ENCODE data around the gene JKAMP.
A peak's percentile ranks its signal among the peaks of the same experiment; 100 is the strongest.
"Not testable (repeated sequence)": the region's sequence is repeated elsewhere in the genome, so short reads cannot be mapped to it uniquely, and the experiment has no call there.

JKAMP gene, protein sequence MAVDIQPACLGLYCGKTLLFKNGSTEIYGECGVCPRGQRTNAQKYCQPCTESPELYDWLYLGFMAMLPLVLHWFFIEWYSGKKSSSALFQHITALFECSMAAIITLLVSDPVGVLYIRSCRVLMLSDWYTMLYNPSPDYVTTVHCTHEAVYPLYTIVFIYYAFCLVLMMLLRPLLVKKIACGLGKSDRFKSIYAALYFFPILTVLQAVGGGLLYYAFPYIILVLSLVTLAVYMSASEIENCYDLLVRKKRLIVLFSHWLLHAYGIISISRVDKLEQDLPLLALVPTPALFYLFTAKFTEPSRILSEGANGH

DNA sequence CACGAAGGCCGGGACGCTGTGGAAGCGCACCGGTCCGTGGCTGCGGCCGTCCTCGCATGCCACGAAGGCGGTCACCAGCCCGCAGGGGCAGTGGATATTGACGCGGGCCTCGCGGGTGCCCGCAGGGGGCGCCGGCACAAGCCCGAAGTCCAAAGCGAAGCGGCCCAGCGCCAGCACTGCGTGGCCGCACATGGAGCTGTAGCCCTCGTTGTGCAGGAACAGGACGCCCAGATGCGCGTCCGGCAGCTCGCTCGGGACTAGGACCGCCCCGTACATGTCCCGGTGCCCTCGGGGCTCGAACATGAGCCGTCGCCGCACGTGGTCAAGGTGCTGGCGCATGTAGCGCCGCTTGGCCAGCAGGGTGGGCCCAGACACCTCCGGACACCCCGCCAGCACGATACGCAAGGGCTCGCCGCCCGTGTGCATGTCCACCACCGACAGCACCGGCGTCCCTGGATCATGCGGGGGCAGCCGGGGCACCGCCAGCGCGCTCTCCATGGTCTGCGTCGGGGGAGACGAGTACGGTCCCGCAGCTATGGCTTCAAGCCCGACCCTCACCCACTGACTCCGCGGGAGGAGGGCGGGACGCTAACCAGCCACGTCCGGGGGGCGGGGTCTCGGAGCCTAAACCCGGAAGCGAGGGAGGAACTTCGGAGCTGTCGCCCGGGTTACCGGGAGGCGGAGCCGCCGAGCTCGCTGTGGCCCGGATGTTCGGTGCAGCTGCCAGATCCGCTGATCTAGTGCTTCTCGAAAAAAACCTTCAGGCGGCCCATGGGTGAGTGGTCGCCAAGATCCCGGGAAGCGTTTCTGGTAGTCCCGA is at the start of gene JKAMP, which contains the start of gene L3HYPDH:
Gene JKAMP (plus strand): TSS at position 699 of the 820 bp plus-strand sequence. CDS start 73 bp downstream, at position 772.
Gene L3HYPDH (minus strand): TSS at position 590 of the 820 bp plus-strand sequence. CDS start 92 bp downstream, at position 498.
- peak; percentile 94 for DNase-seq (ENCODE audit: low read depth)

DNA sequence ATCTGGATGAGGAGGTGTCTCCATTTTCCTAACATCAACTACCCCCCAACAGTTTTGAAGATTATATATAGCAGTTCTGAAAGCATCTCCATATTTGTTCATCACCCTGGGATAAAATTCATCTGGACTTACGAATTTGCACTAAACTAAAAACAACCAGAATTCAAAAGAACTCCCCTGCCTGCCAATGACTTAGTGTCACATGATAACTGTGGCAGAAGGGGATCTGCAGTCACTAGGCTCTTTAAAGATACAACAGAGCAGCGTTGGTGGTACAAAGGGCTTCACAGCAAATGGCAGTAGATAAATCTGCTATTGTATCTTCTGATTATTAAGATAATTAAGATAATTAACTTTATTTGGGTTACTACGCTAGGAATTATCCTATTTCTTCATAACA is 49.2 kb upstream of the JKAMP start:
- DNase-seq (ENCODE audit: low read depth) = no peak

DNA sequence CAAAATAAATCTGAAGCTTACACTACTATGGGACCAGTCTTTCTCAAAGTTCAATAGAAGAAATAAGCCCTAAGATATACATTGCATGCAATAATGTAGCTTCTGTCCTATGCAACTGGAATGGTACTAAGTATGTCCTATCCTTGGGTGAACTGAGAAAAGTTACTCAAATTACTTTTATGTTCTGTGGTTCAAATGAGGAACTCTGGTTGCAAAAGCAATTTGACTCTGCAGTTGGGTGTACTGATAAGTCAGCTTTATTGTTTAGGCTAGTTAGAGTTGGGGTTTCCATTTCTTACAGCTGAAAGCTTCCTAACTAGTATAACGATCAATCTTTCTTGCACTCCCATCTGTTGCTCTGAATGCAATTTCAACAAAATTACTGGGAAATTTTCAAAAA is 48.3 kb upstream of the JKAMP start:
- no peak for DNase-seq (ENCODE audit: low read depth)

DNA sequence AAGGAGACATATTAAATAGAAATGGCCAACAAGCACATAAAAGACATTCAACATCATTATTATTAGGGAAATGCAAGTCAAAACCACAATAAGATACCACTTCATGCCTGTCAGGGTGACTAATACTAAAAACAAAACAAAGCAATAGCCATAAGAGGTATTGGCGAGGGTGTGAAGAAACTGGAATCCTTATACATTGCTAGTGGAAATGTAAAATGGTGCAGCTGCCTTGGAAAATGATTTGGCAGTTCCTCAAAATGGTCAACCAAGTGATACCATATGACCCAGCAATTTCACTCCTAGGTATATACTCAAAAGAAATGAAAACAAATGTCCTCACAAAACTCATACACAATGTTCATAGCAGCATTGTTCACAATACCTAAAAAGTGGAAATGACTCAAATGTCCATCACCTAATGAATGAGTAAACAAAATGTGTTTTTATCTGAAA is 46.1 kb upstream of the JKAMP start:
- peak; percentile 72 for DNase-seq (ENCODE audit: low read depth)

DNA sequence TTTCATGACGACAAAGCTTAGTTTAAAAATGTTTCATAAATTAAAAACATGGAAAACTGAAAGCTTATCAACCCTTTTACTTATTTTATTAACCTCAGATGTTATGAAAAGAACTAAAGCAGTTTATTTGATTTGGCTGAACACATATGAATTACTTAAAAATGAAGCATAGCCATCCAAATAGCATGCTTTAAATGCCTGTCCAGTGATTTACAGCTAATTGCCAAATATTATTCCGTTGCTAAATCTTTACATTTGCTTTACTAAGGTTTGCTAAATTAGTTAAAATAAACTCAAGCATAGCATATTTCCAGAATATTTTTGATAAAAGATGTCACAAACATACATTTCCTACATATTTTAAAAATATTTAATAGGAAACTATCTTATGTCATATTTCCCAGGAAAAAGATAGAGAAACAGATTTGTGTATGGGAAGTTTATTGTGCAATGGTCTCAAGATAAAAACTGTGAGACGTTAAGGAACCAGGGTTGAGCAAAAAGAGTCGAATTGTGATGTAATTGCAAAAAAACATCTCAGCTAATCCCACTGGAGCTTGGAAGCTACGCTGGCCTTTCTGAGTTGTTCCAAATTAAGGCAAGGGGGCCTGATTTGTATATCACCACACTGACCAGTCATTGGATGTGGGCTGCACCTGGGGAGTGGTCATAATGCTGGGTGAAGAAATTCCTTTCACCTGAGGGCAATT is 44.9 kb upstream of the JKAMP start:
- DNase-seq (ENCODE audit: low read depth) = peak; percentile 80

DNA sequence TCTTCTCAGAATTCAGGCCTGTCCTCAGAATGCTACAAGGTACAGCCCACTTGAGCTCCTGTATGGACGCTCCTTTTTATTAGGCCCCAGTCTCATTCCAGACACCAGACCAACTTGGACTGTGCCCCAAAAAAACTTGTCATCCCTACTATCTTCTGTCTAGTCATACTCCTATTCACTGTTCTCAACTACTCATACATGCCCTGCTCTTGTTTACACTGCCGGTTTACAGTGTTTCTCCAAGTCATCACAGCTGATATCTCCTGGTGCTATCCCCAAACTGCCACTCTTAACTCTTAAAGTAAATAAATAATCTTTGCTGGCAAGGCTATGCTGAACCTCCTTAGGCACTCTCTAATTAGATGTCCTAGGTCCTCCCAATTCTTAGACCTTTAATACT is 35.6 kb upstream of the JKAMP start:
- DNase-seq (ENCODE audit: low read depth) = not testable (repeated sequence)

DNA sequence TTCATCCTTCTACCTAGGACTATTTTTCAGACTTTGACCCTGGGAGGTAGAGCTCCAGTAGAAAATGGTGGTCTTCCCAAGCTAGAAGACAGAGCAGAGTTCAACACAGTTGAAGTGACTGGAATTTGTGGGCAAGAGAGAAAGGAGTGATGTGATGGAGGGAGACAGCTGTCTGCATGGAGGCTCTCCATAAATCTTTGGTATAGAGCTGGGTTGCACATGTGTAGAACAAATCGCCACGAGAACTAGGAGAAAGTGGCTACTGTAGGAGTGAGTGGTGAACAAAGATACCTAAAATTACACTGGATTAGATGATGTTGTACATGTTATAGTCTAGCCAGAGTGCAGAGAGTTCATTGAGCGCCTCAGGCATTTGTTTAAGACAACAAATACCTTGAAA is 33.6 kb upstream of the JKAMP start:
- no peak for DNase-seq (ENCODE audit: low read depth)

DNA sequence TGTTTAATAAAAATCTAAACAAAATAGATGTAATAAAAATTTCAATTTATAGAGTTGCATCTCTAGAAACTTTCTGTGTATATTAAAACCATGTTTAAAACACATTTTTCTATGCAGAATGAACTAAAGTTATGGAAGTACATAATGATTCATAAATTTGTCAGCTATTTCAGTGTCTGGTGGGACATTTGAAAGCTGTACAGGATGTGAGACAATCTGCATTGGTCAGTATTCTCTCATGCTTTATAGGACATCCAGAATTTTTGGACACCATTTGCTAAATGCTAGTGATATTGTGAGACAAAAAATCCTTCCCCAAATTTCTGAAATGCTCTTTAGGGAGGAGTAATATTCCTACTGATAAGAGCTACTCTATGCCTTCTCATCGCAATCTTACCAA is 32.5 kb upstream of the JKAMP start:
- no peak for DNase-seq (ENCODE audit: low read depth)

DNA sequence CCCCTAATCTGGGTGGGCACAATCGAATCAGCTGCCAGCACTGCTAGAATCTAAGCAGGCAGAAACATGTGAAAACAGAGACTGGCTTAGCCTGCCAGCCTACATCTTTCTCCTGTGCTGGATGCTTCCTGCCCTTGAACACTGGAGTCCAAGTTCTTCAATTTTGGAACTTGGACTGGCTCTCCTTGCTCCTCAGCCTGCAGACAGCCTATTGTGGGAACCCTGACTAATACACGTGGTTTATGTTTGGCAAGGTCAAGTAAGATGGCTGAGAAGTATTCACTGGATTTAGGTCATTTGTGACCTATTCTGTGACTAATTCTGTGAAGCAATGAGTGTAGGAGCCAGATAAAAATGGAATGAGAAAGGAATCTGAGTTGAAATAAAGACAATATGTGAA is 30.2 kb upstream of the JKAMP start:
- DNase-seq (ENCODE audit: low read depth) = peak; percentile 94

DNA sequence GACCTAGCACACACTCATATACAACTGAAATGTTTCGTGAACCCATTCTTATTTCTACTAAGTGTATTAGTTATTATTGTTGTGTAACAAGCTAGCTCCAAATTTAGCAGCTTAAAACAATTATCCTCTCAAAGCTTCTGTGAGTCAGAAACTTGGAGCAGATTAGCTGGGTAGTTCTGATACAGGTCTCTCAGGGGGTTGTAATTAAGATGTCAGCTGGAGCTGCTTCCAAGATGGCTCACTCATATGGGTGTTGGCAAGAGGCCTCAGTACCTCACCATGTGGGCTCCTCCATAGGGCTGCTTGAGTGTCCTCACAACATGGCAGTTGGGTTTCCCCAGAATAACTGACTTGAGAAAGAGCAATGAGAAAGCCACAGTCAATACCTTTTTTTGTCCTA is 28.9 kb upstream of the JKAMP start:
- peak; percentile 83 for DNase-seq (ENCODE audit: low read depth)

DNA sequence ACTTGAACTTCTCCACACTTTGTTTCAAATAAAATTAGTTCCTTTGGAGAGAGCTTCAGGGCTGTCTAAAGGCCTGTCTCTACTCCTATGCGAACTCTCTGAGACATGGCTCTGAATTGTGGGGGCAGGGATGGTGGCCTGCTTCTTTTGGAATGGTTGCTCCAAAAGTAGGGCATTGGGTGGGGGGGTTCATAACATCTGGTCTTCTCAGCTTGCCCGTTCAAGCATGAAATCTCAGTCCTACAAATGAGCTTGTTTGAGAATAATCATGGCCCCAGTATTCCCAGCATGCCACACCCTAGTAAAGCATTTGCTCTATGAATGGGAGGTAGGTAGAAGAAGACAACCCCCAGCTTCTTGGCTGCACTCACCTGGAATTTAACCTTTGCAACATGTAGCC is 25.8 kb upstream of the JKAMP start:
- DNase-seq (ENCODE audit: low read depth) = no peak

DNA sequence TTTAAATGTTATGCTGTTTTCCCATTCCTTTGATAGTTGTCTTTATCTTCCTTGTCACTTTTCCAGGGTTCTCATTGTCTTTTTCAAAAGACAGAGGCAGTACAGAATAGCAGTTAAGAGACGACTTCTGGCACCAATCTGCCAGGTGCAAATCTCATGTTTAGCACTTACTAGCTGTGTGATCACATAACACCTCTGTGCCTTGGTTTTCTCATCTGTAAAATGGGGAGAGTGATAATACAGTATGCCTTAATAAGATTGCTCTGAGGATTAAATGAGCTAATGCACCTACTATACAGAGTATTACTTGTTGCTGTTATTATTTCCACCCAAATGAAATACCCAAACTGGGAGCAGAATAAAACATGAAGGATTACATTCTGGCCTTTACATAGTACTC is 23.9 kb upstream of the JKAMP start:
- DNase-seq (ENCODE audit: low read depth) = no peak

DNA sequence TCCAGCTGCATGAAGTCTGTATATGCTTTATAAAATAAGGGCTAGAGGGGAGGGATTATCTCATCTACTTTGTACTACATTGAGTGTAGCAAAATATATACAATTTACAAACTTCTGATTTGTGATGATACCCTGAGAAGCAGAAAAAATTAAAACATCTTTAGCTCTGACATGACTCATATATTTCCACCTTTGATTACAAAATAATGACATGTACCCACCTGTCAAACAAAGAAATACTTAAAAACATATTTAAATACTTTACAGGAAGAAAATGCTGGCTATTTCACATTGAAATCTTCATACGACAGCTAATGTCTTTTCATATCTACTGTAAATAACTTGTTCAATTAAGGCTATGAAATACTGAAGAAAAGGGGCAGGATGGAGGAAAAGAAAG is 22.4 kb upstream of the JKAMP start:
- no peak for DNase-seq (ENCODE audit: low read depth)

DNA sequence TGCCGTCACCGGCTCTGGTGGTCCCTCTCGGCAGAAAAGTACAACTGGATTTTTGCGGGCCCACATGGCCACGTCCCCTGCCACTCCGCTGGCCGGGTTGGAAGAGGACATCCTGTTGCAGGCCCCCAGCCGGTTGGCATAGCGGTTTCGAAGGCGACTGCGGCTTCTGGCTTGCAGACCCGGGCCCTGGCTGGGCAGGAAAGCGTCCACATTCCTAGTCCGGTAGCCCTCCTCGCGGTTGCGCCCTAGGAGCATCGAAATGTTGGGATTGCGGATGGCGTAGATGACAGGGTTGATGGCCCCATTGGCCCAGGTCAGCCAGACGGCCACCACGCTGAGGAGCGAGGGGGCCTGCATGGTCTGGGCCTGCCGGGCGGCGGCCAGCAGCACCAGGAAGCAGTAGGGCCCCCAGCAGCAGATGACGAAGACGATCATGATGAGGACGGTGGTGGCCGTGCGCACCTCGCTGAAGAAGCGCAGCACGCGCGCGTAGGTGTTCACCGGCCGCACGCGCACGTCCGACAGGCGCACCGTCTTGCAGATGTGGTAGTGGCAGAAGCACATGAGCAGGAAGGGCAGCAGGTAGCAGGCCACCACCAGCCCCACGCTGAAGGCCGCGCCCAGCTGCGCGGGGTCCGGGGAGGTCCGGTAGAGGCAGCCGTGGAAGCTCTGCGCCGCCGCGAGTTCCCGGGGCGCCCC is 20.4 kb upstream of the JKAMP start:
- no peak for DNase-seq (ENCODE audit: low read depth)

DNA sequence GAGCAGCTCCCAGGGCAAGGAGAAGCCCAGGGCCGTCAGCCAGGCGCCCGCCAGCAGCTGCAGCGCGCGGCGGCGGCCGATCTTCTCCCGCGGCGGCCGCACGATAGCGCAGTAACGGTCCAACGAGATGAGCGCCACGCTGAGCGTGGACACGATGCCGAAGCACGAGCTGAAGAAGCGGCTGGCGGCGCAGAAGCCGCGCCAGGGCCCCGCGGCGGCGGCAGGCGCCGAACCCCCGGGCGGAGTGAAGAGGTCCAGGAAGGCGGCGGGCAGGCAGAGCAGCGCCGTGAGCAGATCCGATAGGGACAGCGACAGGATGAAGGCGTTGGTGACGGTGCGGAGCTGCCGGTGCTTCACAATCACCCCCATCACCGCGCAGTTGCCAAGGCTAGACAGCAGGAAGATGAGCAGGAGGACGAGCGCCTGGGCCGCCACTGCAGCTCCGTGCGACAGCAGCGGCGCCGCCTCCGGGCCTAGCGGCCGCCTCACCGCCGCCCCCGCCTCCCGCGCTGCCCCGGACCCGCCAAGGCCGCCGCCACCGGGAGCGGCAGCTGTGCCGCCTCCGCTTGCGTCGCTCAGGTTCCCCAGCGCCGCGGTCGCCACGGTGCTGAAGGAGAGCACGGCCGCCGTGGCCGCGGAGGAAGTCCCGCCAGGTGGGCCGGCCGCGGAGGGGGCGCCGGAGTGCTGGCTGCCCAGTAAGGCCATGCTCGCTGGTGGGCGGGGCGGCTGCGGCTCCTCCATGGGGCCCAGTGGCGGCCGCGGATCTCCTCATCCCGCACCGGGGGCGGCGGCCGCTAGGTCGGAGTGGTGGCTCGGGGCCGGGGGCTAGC is 19.6 kb upstream of the JKAMP start:
- peak; percentile 45 for DNase-seq (ENCODE audit: low read depth)

DNA sequence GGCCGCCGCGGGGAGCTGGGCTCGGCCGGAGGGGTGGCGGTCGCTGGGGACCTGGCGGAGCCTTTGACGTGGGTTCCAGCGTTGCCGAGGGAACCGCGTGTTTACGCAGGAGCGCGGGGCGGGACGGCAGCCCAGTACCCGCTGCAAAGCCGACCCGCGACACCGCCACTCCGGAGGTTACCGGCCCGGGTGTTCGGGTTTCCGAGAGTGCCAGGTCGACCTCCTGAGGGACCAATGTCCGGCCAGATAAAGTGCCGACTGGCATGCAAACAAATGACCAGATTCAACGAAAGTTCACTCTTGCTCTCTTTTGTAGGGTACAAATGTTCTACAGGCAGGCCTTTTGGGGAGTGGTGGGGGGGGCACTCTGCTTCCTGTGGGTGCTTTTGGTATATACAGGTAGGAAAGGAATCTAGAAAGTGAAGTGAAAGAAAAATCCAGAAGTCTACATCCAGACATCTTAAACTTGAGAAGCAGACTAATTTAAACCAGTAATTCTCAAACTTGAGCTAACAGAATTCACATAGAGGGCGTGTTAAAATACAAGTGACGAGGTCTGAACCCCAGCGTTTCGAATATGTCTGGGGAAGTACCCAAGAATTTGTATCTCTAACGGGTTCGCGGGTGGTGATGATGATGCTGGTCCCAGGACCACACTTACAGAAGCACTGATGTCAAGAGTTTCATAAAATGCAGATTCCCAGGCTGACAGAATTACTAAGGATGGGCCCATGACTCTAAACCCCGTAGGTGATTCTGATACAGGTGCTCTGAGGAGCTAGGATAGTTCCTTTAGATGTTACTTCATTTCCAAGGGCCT is 18.8 kb upstream of the JKAMP start, which contains the start of gene GPR135:
Gene GPR135 (minus strand): TSS at position 65 of the 820 bp plus-strand sequence. CDS start 154 bp downstream, outside the sequence.
- peak; percentile 8 for DNase-seq (ENCODE audit: low read depth)

DNA sequence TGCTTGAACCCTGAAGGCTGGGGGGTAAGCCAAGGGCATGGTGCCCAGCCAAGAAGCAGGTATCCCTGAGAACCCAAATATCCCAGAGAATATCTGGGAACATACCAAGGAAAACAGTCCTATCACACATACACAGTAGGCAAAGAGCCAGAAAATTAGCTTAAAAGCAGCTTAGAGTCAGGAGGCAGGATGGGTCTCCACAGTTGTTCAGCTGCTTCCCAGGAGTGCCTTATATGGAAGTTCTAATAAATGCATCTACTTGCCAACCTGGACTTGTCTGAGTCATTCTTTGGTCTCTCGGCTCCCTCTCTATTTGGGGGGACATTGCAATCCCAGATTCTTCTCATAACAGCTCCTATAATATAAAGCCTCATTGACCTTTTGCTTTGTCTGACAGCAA is 10.1 kb upstream of the JKAMP start:
- no peak for DNase-seq (ENCODE audit: low read depth)

DNA sequence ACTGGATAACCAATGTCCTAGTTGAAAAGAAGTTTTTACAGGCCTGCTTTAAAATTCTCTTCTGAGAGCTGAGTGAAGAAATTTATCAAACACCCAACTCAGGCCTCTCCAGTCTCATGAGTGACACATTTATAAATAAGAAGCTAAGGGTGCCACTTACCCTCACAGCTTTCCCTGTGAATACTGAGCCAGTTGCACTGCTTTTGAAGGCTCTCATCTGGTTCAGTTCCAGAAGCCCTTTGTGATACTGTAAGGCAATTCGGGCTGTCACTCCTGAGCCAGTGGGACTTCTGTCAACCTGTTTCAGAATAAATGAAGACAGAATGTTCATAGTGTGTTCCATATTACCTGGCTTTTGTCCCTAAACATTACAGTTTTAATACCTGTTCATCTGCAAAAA is 8.6 kb upstream of the JKAMP start:
- DNase-seq (ENCODE audit: low read depth) = no peak

DNA sequence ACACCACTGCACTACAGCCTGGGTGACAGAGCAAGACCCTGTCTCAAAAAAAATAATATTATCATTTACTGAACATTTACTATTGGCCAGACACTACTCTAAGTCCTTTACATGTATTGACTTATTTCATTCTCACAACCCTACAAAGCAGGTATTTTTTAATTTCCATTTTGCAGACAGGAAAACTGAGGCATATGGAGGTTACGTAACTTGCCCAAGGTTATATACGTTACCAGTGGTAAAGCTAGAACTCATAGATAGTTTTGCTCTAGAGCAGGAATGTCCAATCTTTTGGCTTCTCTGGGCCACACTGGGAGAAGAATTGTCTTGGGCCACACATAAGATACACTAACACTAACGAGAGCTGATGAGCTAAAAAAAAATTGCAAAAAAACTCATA is 5.8 kb upstream of the JKAMP start:
- DNase-seq (ENCODE audit: low read depth) = no peak

DNA sequence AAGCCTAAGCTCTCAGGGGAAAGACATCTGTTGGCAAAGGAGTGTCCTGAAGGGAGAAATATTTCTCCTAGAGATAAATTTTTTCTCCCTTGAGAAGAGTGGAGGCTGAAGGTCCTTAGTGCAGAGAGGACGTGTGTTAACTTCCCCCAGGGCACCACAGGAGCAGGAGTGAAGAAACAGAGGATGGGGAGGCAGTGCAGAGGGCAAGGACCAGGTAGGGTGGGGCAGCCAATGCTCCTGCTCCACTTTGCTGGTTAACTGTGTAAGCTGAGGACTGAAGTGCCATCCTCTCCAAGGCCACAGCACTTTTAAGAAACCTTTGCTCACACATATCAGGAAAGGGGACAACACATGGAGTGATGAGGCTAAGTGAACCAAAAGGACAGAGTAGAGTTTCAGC is 4.2 kb upstream of the JKAMP start:
- no peak for DNase-seq (ENCODE audit: low read depth)
